Measurements from ENCODE around the gene POLR2A.

Gene POLR2A

GRCh38 chr17:7512824-7513540 is 28.8 kb downstream of the POLR2A start:
- Histone ChIP-seq H2AFZ (ENCODE audit: low read depth, low read length) (no peak overlapping the region), H3K9ac (ENCODE audit: low read depth, low read length) (no peak overlapping the region), H3K27me3 (ENCODE audit: insufficient read depth, low read length, poor library complexity) (no peaks in the 10 kb centered on the region), H4K20me1 (ENCODE audit: insufficient read depth, low read length) (peaks cover 11% of the 10 kb centered on the region; the same call in 1 of the 2 replicates), H3K36me3 (ENCODE audit: insufficient read depth, low read length) (peaks cover 67% of the 10 kb centered on the region), H3K9me3 (ENCODE audit: insufficient read depth, low read length, severe bottlenecking) (no peaks in the 10 kb centered on the region), H3K27ac (ENCODE audit: low read length) (no peak overlapping the region), H3K4me2 (ENCODE audit: insufficient read depth, low read length) (no peak overlapping the region), H3K4me3 (ENCODE audit: low read depth in 1 of 2, low read length in 2 of 2) (no peak overlapping the region), H3K79me2 (ENCODE audit: insufficient read depth, low read length) (no peaks in the 10 kb centered on the region), H3K4me1 (ENCODE audit: insufficient read depth, low read length) (no peaks in the 10 kb centered on the region)
- TF ChIP-seq EZH2 (IDR thresholded peaks at IDR 0.05; ENCODE audit: borderline replicate concordance, low read depth, low read length, severe bottlenecking) (no peak), CTCF (IDR thresholded peaks at IDR 0.05; ENCODE audit: borderline replicate concordance, extremely low read depth, low read length, poor library complexity, severe bottlenecking) (no peak)
- DNase-seq (no peak), ATAC-seq (ENCODE audit: insufficient read depth, low read depth) (no peak)

GRCh38 chr17:7513850-7514419 is 29.8 kb downstream of the POLR2A start:
- DNase-seq: no peak
- no peak overlapping the region for H3K27ac ChIP-seq (ENCODE audit: low read length)
- H3K79me2 ChIP-seq (ENCODE audit: insufficient read depth, low read length): no peaks in the 10 kb centered on the region
- ATAC-seq (ENCODE audit: insufficient read depth, low read depth): no peak; the same call in 2 of the 3 replicates
- H3K4me2 ChIP-seq (ENCODE audit: insufficient read depth, low read length): no peak overlapping the region
- no peak overlapping the region for H3K4me3 ChIP-seq (ENCODE audit: low read depth in 1 of 2, low read length in 2 of 2)
- no peaks in the 10 kb centered on the region for H3K4me1 ChIP-seq (ENCODE audit: insufficient read depth, low read length)
- no peak for TF ChIP-seq EZH2 (IDR thresholded peaks at IDR 0.05; ENCODE audit: borderline replicate concordance, low read depth, low read length, severe bottlenecking)
- no peak for TF ChIP-seq CTCF (IDR thresholded peaks at IDR 0.05; ENCODE audit: borderline replicate concordance, extremely low read depth, low read length, poor library complexity, severe bottlenecking)
- H3K27me3 ChIP-seq (ENCODE audit: insufficient read depth, low read length, poor library complexity): no peaks in the 10 kb centered on the region
- peaks cover 11% of the 10 kb centered on the region; the same call in 1 of the 2 replicates for H4K20me1 ChIP-seq (ENCODE audit: insufficient read depth, low read length)
- H3K36me3 ChIP-seq (ENCODE audit: insufficient read depth, low read length): peaks cover 57% of the 10 kb centered on the region
- H2AFZ ChIP-seq (ENCODE audit: low read depth, low read length): no peak overlapping the region
- H3K9ac ChIP-seq (ENCODE audit: low read depth, low read length): no peak overlapping the region
- H3K9me3 ChIP-seq (ENCODE audit: insufficient read depth, low read length, severe bottlenecking): no peaks in the 10 kb centered on the region

GRCh38 chr17:7515911-7516610 is 31.9 kb downstream of the POLR2A start:
- Histone ChIP-seq H3K36me3 (ENCODE audit: insufficient read depth, low read length) (peaks cover 37% of the 10 kb centered on the region), H3K4me1 (ENCODE audit: insufficient read depth, low read length) (no peaks in the 10 kb centered on the region), H3K4me2 (ENCODE audit: insufficient read depth, low read length) (no peak overlapping the region), H3K9ac (ENCODE audit: low read depth, low read length) (no peak overlapping the region), H4K20me1 (ENCODE audit: insufficient read depth, low read length) (peaks cover 11% of the 10 kb centered on the region; the same call in 1 of the 2 replicates), H3K4me3 (ENCODE audit: low read depth in 1 of 2, low read length in 2 of 2) (no peak overlapping the region), H2AFZ (ENCODE audit: low read depth, low read length) (no peak overlapping the region), H3K9me3 (ENCODE audit: insufficient read depth, low read length, severe bottlenecking) (no peaks in the 10 kb centered on the region), H3K27me3 (ENCODE audit: insufficient read depth, low read length, poor library complexity) (no peaks in the 10 kb centered on the region), H3K27ac (ENCODE audit: low read length) (no peak overlapping the region), H3K79me2 (ENCODE audit: insufficient read depth, low read length) (no peaks in the 10 kb centered on the region)
- DNase-seq (no peak), ATAC-seq (ENCODE audit: insufficient read depth, low read depth) (no peak)
- TF ChIP-seq EZH2 (IDR thresholded peaks at IDR 0.05; ENCODE audit: borderline replicate concordance, low read depth, low read length, severe bottlenecking) (no peak), CTCF (IDR thresholded peaks at IDR 0.05; ENCODE audit: borderline replicate concordance, extremely low read depth, low read length, poor library complexity, severe bottlenecking) (no peak)
